ENCODE measurements around the gene AGBL2.
A peak's percentile ranks its signal among the peaks of the same experiment; 100 is the strongest.

Gene AGBL2

GRCh38 chr11:47628026-47628425 lies 87.1 kb downstream of the AGBL2 start:
- no peak for DNase-seq (ENCODE audit: low read depth)

GRCh38 chr11:47626234-47626633 lies 88.9 kb downstream of the AGBL2 start:
- DNase-seq (ENCODE audit: low read depth), result no peak

- no peak for DNase-seq (ENCODE audit: low read depth)
Measured at GRCh38 chr11:47620836-47621378, 94.3 kb downstream of the AGBL2 start.

GRCh38 chr11:47617417-47617809 lies 97.8 kb downstream of the AGBL2 start:
- DNase-seq (ENCODE audit: low read depth), result peak; percentile 56

GRCh38 chr11:47616726-47617416 lies 98.3 kb downstream of the AGBL2 start:
- DNase-seq (ENCODE audit: low read depth), result peak; percentile 80

GRCh38 chr11:47615249-47615648 lies 99.9 kb downstream of the AGBL2 start:
- no peak for DNase-seq (ENCODE audit: low read depth)

GRCh38 chr11:47611348-47611794 lies 103.8 kb downstream of the AGBL2 start:
- DNase-seq (ENCODE audit: low read depth), result peak; percentile 19

GRCh38 chr11:47609675-47610074 lies 105.5 kb downstream of the AGBL2 start:
- DNase-seq (ENCODE audit: low read depth), result no peak

Data from fibroblast of gingiva (primary cell).